Ramos (cell line): ENCODE results near the gene PPOX.

Experiments used
- in situ Hi-C: fragments of 300-500 bp; cut with MboI; formaldehyde crosslinking; loops from one replicate; pipeline ENCODE4 v1.14.3; 2022; ENCODE audit warnings: low sequenced_read_pairs; ENCODE audit not compliant: unreplicated experiment

The PPOX gene

DNA sequence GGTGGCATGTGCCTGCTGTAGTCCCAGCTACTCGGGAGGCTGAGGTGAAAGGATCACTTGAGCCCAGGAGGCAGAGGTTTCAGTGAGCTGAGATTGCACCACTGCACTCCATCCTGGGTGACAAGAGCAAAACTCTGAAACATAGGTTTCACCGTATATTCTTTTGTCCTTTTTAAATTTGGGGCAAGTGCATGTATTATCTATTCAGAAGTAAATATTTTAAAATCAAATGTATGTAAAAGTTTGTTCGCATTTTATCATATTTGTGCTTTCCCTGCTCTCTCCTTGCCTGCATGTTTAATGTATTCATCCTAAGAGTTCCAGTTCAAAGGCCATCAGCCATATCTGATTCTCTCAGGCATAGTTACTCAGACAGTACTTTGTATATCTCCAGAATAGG is 20.4 kb upstream of the PPOX start:
- in situ Hi-C loops: no loop called here

DNA sequence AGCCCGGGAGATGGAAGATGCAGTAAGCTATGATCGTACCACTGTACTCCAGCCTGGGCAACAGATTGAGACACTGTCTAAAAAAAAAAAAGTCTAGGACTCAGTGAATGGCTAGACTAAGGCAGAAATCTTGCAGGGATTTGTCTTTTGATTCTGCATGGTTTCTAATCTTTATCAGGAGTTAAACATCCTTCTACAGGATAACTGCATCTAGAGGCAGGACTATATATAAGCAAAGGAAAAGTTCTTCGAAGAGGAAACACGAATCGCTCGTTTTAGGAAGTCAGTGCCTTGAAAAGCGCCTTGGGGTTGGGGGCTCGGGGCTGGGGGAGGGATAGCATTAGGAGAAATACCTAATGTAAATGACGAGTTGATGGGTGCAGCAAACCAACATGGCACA is 13.1 kb upstream of the PPOX start:
- in situ Hi-C loops: no loop called here

DNA sequence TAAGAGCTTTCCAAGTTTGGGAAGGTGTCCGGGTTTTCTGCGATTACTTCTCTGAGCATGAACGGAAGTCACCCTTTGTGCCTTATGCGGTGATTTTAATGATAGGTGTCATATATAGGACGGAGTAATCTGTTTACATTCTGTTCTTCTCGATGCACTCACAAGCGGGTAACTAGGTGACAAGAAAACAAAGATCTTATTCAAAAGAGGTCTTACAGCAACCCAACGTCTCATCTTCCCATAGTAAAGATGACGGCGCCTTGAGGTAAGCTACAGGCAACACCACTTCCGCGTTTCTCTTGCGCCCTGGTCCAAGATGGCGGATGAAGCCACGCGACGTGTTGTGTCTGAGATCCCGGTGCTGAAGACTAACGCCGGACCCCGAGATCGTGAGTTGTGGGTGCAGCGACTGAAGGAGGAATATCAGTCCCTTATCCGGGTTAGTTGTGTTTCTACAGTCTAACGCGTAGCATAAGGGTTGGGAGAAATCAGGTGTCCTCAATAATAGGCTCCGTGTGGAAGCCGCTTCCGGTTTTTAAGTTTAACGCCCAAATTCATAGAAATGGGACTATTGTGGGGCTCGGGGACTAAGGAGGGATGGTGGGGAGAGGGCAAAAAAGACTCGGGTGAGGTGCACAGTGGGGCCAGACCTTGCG is 12.4 kb upstream of the PPOX start, which contains the start of gene UFC1:
UFC1 (plus strand) TSS at position 297 of the 656 bp plus-strand sequence; CDS start at position 317, 20 bp downstream.
- in situ Hi-C loops: no loop called here

DNA sequence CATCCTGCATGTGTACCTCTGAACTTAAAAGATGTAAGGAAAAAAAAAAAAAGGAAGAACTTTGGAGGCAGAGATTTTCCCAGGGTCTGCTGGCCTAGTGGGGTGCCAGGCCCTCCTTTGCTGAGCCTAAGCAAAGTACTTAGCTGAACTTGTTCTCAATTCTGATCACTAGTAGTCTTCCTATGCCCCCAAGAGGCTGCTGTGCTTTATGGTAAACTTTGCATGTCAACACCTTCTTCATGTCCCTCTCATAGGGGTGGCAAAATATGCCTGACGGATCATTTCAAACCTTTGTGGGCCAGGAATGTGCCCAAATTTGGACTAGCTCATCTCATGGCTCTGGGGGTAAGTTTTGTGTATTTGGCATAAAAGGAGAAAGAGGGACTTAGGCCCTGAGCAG is 8.4 kb upstream of the PPOX start:
- in situ Hi-C loops: no loop called here

DNA sequence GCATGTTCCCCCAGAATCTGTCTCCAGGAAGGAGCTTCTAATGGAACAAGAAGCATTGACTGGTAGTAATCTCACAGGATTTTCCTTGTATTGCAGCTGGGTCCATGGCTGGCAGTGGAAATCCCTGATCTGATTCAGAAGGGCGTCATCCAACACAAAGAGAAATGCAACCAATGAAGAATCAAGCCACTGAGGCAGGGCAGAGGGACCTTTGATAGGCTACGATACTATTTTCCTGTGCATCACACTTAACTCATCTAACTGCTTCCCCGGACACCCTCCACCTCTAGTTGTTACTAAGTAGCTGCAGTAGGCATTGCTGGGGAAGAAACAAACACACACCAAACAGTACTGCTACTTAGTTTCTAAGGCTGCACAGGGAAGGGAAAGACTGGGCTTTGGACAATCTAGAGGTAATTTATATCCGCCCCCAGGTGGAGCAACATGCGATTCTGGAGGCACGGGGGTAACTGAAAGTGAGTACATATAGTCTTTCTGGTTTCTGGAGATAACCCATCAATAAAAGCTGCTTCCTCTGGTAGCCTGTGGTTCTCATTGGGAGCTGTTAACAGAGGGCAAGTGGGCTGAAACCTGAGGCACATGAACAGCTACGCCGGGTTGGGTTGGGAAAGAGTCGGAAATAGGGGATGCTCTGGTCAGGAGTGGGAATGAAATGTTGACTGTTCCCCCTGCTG is 7.8 kb upstream of the PPOX start:
- in situ Hi-C loops: no loop called here

DNA sequence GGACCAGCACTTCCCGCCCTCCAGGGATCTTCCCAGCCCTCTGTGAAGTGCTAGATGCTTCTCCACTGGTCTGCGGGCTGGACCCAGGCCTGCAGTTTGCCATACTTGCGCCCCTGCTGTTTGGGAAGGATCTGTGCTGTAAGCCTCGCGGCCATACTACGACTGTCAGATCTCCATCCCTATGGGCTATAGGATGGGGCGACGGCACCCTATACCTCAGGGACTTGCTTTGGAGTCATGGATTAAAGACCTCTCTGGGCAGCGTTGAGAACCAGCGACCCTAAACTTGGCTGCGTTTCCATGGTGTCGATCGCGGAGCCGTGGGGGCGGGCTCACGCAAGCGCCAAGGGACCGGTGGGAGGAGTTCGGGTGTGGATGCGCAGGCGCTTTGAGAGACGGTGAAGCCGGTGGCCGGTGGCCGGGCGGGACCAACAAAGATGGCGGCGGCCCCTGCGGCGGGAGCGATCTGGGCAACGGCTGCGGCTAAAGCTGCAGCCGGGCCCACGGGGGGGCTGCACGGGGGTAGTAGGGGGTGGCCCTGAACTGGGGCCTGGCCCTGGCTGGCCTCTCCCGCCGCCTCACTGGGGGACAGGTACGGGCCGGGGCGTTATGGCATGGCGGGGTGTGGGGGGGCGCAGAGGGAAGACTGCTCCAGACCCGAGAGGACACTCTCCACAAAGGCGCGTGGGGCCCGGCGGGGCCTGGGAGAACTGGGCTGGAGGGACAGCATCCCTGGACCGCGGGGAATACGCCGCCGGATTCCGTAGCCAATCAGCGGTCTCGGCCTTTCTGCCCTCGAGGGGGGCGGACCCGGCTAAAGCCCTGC is 6.9 kb upstream of the PPOX start, which contains the start of gene USP21:
USP21 (plus strand) TSS at position 414 of the 826 bp plus-strand sequence. CDS start 1,141 bp downstream, outside the sequence.
- in situ Hi-C loops: no loop called here

DNA sequence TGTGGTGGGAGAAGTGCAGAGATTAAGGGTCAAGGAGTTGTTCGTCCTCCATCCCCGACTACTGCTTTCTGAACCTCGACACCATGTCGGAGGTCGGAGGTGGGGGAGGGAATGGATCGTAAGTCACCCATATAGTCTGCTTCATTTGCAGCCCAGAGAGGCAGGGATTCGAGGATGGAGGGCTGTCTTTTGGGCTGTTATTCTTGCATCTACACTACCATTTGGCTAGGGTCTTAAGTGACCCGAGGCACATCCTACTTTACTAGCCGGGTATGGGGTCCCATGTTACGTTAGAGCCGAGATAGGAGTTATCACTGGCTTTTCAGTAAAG is 6.3 kb upstream of the PPOX start:
- in situ Hi-C loops: no loop called here

DNA sequence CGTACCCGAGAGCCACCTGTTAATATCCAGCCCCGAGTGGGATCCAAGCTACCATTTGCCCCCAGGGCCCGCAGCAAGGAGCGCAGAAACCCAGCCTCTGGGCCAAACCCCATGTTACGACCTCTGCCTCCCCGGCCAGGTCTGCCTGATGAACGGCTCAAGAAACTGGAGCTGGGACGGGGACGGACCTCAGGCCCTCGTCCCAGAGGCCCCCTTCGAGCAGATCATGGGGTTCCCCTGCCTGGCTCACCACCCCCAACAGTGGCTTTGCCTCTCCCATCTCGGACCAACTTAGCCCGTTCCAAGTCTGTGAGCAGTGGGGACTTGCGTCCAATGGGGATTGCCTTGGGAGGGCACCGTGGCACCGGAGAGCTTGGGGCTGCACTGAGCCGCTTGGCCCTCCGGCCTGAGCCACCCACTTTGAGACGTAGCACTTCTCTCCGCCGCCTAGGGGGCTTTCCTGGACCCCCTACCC is 5.5 kb upstream of the PPOX start:
- in situ Hi-C loops: no loop called here

DNA sequence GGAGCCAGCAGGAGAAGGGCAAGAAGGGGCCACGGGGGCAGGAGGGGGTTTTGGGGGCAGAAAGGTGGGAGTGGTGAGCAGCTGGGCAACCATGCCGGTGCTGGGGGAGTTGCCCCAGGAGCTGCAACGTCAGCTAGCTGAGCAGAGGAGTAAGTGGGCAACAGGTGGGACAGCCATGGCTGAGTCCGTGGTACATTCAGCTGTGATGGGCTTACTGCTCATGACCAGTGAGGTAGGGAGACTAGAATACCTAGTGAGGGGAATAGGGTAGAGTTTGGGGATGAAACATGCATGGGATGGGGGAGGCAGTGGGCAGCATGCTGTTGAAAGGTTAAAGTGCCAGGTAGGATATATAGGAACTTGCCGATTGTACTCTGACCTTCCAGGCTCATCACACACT is 4.6 kb upstream of the PPOX start:
- in situ Hi-C loops: no loop called here

DNA sequence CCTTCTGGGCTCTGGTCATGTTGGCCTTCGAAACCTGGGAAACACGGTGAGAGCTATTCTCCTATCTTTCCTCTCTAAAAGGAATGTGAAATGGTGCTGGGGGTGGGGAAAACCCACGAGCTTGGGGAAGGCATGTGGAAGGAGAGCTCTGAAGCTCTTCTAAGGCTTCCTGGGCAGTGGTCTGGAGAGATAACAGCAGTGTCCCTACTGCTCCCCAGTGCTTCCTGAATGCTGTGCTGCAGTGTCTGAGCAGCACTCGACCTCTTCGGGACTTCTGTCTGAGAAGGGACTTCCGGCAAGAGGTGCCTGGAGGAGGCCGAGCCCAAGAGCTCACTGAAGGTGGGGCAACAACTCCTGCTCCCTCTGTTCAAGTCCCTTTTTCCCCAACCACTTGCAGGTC is 4.2 kb upstream of the PPOX start:
- in situ Hi-C loops: no loop called here

DNA sequence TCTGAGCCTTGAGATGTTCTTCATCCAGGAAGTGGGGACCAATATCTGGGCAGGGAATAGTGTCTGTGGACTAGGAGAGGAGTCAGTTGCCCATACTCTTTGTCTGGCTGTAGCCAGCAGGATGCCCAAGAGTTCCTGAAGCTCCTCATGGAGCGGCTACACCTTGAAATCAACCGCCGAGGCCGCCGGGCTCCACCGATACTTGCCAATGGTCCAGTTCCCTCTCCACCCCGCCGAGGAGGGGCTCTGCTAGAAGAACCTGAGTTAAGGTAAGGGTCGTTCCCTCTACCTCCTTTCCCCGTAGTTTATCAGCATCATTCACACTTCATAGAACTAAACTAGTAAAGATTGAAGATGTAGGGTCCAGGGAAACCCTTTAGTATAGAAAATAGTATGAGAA is 3.4 kb upstream of the PPOX start:
- in situ Hi-C loops: no loop called here

DNA sequence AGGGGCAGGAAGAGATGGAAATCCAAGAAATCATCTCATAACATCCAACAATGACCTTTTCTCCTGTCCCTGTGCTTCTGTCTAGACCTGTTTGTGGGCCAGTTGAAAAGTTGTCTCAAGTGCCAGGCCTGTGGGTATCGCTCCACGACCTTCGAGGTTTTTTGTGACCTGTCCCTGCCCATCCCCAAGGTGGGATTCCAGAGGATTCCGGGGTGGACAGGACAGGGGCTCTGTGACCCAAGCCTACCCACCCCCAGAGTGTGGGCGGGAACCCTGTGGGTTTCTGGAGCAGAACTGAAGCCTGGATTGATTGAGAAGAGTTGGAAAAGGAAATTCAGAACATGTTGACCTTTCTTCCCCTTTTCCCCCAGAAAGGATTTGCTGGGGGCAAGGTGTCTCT is 2.4 kb upstream of the PPOX start:
- in situ Hi-C loops: no loop called here

DNA sequence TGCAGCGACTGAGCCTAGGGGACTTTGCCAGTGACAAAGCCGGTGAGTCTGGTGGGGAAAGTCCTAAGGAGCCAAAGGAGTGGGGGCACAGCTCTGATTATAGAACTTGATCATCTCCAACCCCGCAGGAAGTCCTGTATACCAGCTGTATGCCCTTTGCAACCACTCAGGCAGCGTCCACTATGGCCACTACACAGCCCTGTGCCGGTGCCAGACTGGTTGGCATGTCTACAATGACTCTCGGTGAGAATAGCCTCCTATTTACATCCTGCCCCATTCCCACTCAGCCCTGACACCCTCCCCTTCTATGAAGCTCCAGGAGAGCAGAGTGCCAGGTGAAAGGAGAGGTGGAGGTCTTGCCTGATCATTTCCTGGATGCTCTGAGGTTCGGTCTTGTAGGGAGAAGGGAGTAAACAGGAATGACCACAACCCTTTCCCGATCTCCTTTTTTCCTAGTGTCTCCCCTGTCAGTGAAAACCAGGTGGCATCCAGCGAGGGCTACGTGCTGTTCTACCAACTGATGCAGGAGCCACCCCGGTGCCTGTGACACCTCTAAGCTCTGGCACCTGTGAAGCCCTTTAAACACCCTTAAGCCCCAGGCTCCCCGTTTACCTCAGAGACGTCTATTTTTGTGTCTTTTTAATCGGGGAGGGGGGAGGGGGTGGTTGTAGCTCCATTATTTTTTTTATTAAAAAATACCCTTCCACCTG is 1.2 kb upstream of the PPOX start:
- in situ Hi-C loops: no loop called here

DNA sequence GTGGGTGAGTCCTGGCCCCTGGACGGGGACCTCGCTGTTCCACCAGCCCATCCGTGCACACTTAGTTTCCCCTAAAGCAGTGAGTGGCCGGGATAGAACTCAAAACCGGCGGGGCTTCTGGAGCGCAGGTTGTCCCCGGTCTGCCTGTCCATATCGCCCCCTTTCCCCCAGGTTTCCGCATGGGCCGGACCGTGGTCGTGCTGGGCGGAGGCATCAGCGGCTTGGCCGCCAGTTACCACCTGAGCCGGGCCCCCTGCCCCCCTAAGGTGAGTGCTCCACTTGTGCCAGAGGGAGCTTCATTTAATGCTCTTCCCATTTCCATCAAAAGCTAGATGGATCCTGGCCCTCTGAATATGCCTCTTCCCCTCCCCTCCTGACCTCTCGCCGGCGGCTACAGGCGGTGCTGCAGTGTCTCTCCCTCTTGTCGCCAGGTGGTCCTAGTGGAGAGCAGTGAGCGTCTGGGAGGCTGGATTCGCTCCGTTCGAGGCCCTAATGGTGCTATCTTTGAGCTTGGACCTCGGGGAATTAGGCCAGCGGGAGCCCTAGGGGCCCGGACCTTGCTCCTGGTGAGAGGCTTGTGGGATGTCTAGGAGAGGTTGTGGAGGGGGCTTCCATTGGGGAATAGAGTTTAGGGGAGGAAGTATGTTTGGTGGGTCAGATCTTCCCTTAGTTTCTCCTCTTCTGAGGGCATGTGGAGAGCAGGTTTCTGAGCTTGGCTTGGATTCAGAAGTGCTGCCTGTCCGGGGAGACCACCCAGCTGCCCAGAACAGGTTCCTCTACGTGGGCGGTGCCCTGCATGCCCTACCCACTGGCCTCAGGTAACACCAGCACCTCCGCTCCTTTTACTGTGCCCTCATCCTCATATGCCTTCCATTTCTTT is 683 bp downstream of the PPOX start:
- in situ Hi-C loops: no loop called here

DNA sequence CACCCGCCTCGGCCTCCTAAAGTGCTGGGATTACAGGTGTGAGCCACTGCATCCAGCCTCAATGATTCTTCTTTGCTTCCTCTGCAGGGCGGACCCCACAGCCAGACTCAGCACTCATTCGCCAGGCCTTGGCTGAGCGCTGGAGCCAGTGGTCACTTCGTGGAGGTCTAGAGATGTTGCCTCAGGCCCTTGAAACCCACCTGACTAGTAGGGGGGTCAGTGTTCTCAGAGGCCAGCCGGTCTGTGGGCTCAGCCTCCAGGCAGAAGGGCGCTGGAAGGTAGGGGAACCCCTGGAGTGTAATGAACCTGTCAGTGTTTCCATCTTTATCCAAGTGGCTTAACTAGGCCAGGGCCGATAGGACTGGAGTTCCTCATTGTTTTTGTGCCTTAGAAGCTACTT is 2.7 kb downstream of the PPOX start:
- in situ Hi-C loops: no loop called here

DNA sequence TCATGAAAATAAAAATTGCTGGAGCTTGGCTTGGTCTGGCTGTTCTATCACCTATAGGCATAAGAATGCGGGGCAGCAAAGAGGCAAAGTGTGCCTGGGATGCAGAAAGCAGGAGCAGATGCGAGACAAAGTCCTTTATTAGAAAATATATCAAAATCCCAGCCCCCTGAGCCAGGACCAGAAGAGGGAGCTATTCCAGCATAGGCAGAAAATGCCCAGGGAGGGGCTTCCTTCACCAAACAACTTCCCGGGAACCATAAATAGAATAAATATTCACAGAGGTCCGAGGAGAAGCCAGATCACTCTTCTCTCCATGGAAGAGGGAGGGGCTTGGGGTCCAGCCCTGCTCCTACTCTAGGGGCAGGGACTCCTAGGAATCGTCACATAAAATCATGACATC is 5.0 kb downstream of the PPOX start:
- in situ Hi-C loops: no loop called here

DNA sequence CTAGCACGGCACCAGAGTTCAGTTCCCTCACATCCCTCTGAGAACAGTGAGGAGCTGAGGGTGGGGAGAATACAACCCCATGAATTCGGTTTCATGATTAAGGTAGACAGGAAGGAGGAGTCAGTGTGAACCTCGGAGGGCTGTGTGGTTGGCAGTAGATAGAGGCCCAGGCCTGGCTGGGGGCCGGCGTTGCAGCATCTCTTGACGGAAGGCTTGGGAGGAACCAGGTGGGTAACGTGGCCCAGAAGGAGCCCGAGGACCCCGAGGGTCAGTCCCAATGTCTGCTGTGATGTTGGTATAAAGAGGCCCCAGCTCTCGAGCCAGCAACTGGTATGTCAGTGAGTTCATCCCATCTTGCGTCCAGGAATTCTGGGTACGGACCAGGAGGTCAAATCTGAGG is 5.5 kb downstream of the PPOX start:
- in situ Hi-C loops: no loop called here

DNA sequence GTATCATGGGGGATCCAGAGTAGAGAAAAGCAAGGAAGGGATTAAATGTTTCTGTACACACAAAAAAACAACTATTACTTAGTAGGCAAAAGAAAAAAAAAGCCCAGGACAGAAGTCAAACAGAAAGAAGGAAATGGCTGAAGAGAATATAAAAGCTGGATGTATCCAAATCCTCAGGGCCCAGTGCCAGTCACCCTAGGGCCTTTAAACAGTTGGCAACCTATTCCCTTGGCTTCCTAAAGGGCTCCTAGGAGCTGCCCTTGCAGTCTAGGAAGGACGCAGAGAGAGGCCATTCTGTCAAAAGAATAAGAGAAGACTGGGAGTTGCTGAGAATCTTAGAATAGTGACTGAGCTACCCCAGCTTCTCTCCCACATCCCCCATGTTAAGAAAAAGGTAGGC is 6.1 kb downstream of the PPOX start:
- in situ Hi-C loops: no loop called here

DNA sequence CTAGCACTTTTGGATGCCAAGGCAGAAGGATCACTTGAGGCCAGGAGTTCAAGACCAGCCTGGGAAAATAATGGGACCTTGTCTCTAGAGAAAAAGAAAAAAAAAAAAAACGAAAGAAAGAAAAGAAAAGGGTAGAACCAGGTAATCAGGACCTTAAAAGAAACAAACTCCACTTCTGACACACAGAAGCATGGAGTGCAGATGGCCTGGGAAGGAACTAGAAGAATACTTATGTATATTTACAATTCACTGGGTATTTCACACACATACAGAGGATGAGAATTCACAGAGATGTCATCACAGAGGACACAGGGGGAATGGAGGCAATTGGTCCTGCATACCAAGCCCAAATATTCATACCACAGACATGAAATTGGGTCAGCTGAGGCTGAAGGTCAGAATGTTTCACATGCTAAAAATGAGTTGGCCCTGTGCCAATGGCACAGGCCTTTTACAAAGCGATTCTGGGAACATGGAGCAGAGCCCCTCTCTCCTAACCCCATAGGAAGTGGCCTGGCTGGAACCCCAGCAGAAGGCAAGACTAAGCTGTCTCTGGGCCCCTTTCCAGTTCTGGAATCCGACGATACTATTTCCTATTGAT is 6.7 kb downstream of the PPOX start:
- in situ Hi-C loops: no loop called here
